VCaP (cell line): ENCODE data around the gene CEP162.
"Not testable (repeated sequence)": the region's sequence is repeated elsewhere in the genome, so short reads cannot be mapped to it uniquely, and the experiment has no call there.

Source experiments
- H3K27ac ChIP-seq: fragments of 450-650 bp; 2 replicates; pipeline ENCODE4 v1.5.1; 2017
- CTCF ChIP-seq: fragments of 450-650 bp; conservative IDR thresholded peaks from 2 replicates; pipeline ENCODE4 v1.5.1; 2017; ENCODE audit warnings: mild to moderate bottlenecking, moderate library complexity

The CEP162 gene

GRCh38 chr6:84227044-84227433 lies 404 bp downstream of the CEP162 start:
- H3K27ac ChIP-seq, result peak overlapping the region; percentile 65
- no peak for TF ChIP-seq CTCF

DNA sequence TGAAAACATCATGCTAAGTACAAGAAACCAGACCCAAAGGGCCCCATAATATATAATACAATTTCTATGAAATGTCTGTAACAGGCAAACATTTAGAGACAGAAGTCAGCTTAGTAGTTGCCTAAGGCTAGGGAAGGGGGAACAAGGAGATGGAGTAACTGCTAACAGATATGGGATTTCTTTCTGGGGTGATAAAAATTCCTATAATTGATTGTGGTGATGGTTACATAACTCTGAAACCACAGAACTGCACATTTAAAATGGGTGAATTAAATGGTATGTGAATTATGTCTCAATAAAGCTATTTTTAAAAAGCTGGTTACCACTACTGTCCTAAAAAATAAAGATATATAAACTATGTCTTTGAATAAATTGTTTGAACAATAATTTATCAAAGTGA lies 3.2 kb downstream of the CEP162 start:
- TF ChIP-seq CTCF, result no peak
- no peak overlapping the region for H3K27ac ChIP-seq

DNA sequence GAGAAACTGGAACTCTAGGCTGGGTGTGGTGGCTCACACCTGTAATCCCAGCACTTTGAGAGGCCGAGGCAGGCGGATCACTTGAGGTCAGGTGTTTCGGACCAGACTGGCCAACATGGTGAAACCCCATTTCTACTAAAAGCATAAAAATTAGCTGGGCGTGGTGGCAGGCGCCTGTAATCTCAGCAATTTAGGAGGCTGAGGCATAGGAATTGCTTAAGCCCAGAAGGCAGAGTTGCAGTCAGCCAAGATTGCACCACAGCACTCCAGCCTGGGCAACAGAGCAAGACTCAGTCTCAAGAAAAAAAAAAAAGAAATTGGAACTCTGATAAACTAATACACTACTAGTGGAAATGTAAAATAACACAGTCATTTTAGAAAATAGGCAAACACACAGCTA lies 3.8 kb downstream of the CEP162 start:
- not testable (repeated sequence) for H3K27ac ChIP-seq

DNA sequence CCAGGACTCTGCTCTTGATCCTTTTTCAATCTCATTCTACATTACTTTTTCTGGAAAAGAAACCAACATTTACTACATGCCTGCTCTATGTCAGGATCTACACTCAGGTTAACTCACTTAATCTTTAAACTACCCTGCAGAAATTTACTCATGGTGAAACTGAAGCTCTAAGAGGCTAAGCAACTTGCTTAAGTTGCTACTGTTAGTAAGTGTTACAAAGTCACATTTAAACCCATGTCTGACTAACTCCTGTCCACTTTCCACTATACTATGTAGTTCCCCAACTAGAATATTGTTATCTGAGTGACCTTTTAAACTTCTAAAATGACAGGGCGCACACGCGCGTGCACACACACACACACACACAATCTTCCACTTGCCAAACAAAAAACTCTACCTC lies 5.0 kb downstream of the CEP162 start:
- TF ChIP-seq CTCF, result no peak
- H3K27ac ChIP-seq, result no peak overlapping the region

GRCh38 chr6:84220809-84221409 lies 6.5 kb downstream of the CEP162 start:
- TF ChIP-seq CTCF, result peak; percentile 72
- H3K27ac ChIP-seq, result no peak overlapping the region

- no peak overlapping the region for H3K27ac ChIP-seq
- TF ChIP-seq CTCF, result no peak
Observed at GRCh38 chr6:84218091-84218490, 9.4 kb downstream of the CEP162 start.

GRCh38 chr6:84213217-84213616 lies 14.2 kb downstream of the CEP162 start:
- H3K27ac ChIP-seq, result no peak overlapping the region
- TF ChIP-seq CTCF, result no peak

- H3K27ac ChIP-seq, result no peak overlapping the region
- TF ChIP-seq CTCF, result no peak
Observed at GRCh38 chr6:84204011-84204410, 23.4 kb downstream of the CEP162 start.

- not testable (repeated sequence) for H3K27ac ChIP-seq
Observed at GRCh38 chr6:84199987-84200386, 27.5 kb downstream of the CEP162 start.
